Kidney epithelial cell (primary cell): ENCODE measurements around the gene VDAC1. TPM values are rescaled to one million over a fixed set of nuclear protein-coding genes. Genes with fewer than 3 reads are reported as not detected.

ENCODE experiments used
- DNase-seq: peaks from one replicate; pipeline ENCODE4 v3.0.0-alpha.2; 2010; ENCODE audit warnings: low read depth
- H3K27me3 ChIP-seq: 2 replicates; pipeline ENCODE4 v1.6.0; 2011; ENCODE audit warnings: low read length; ENCODE audit not compliant: control insufficient read depth, insufficient read depth
- H3K36me3 ChIP-seq: 2 replicates; pipeline ENCODE4 v1.5.1; 2011; ENCODE audit warnings: low read length; ENCODE audit not compliant: control insufficient read depth, insufficient read depth
- H3K4me3 ChIP-seq: 2 replicates; pipeline ENCODE4 v1.5.1; 2011; ENCODE audit warnings: low read depth, mild to moderate bottlenecking, control low read depth, low read length
- total RNA-seq: library from RNA; depleted of rRNA; stranded (reverse); fragments of >200 nt; gene quantifications from 2 replicates; pipeline ENCODE4 v1.2.3, GENCODE V29; 2015
- TF ChIP-seq, protein P1 (sequence below): IDR thresholded peaks from 2 replicates; pipeline ENCODE4 v1.5.1; 2011; ENCODE audit warnings: mild to moderate bottlenecking, moderate library complexity, low read length, control low read depth, inconsistent platforms; ENCODE audit not compliant: insufficient read depth, poor library complexity, severe bottlenecking

VDAC1 gene
- total RNA-seq, 1 donor from 2014 or later: 238 TPM

DNA sequence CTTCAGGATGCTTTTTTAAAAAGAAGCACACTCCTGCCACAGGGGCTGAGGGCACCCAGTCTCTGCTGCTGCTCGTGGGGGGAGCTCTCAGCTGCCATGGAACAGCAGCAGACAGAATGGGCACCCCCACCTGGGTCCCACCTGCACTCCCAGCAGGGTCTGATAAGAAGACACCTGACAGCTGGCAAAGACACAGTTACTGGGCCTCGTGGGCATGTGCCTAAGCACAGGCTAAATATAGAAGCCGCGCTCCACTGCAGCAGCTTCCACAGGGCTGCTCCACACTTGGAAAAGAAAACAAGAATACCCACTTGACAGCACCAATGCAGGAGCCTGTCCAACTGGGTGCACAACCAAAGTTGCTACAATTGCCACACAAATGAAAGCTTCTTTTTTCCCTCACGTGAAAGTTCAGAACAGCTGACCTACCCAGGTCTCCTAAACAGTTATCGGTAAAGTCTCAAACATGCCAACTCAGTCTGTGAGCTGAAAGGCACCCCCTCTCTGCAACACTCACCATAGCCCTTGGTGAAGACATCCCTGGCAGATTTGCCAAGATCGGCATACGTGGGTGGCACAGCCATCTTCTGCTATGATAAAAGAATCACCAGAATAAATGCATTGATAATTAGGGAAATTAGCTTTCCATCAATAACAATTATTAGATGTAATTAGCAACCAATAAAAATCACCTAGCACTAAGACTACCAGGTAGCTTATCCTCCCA lies 12.2 kb downstream of the VDAC1 start:
- TF ChIP-seq, protein P1, sequence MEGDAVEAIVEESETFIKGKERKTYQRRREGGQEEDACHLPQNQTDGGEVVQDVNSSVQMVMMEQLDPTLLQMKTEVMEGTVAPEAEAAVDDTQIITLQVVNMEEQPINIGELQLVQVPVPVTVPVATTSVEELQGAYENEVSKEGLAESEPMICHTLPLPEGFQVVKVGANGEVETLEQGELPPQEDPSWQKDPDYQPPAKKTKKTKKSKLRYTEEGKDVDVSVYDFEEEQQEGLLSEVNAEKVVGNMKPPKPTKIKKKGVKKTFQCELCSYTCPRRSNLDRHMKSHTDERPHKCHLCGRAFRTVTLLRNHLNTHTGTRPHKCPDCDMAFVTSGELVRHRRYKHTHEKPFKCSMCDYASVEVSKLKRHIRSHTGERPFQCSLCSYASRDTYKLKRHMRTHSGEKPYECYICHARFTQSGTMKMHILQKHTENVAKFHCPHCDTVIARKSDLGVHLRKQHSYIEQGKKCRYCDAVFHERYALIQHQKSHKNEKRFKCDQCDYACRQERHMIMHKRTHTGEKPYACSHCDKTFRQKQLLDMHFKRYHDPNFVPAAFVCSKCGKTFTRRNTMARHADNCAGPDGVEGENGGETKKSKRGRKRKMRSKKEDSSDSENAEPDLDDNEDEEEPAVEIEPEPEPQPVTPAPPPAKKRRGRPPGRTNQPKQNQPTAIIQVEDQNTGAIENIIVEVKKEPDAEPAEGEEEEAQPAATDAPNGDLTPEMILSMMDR: no peak
- Histone ChIP-seq H3K27me3 (no peaks in the 10 kb centered on the region), H3K4me3 (no peak overlapping the region), H3K36me3 (peaks cover 3% of the 10 kb centered on the region)
- no peak for DNase-seq

DNA sequence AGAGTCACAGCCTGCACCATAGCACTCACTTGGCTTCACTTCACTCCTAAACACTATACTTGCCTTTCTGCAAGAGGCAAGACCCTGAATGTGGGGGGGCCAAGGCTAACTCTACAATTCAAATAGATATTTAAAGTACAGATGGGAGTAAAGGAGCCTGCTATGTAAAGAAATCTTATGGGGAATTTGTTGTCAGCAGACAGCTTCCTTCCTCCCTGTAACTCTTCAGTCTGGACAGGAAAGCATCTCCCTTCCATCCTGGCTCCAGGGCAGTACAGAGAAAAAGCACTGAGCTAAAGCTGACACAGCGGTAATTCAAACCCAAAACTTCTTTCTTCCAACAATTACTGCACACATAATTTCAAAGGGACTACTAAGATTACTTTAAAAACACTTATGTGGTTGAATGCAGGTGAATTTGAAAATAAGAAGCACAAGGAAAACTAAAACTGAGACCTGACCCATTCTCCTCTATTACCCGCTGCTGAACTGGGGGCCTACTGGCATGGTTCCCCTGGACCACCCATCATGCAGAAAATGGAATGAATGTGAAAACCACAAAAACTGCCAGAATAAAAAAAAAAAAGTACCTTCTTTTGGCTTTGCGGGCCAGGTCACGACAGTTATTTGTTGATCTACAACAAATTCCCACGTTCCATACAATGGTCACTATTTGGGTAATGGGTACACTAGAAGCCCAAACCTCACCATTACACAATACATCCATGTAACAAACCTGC lies 13.4 kb downstream of the VDAC1 start:
- TF ChIP-seq, protein P1: no peak
- DNase-seq: no peak
- Histone ChIP-seq H3K4me3 (no peak overlapping the region), H3K36me3 (peaks cover 3% of the 10 kb centered on the region), H3K27me3 (no peaks in the 10 kb centered on the region)

GRCh38 chr5:133990396-133990795 lies 14.4 kb downstream of the VDAC1 start:
- peaks cover 2% of the 10 kb centered on the region for H3K36me3 ChIP-seq
- no peaks in the 10 kb centered on the region for H3K27me3 ChIP-seq
- DNase-seq: no peak
- TF ChIP-seq, protein P1: no peak
- H3K4me3 ChIP-seq: no peak overlapping the region

DNA sequence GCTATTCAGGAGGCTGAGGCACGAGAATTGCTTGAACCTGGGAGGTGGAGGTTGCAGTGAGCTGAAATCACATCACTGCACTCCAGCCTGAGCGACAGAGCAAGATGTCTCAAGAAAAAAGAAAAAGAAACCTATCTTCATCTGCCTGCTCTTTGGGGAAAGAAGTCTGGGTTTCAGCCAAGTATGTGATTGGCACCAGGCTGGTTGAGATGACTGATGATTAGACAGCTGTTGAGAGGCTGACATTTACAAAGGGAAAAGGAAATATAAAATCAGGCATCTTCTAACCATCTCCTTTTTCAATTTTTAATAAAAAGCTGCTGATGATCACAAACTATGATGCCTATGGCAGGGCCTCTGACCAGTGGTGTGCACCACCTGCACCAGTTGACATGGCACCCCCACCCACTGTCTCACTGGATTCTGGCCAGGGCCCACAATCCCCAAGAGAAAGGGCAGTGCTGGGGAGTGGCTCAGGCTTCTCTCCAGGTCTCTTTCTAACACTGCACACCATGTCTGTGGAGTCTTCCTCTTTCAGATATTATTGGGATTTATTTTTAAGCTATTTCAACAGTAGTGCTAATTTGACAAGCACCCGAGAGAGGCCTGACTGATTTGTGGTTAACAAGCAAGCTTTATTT lies 19.1 kb downstream of the VDAC1 start:
- Histone ChIP-seq H3K27me3 (no peaks in the 10 kb centered on the region), H3K4me3 (no peak overlapping the region), H3K36me3 (peaks cover 2% of the 10 kb centered on the region)
- no peak for DNase-seq
- TF ChIP-seq, protein P1: no peak

GRCh38 chr5:133983674-133984073 lies 21.1 kb downstream of the VDAC1 start:
- Histone ChIP-seq H3K27me3 (no peaks in the 10 kb centered on the region), H3K36me3 (no peaks in the 10 kb centered on the region), H3K4me3 (no peak overlapping the region)
- TF ChIP-seq, protein P1: no peak
- DNase-seq: no peak
